T-helper 1 cell (primary cell): Measurements from ENCODE around the gene EXOC1.
"Not testable (repeated sequence)": the region's sequence is repeated elsewhere in the genome, so short reads cannot be mapped to it uniquely, and the experiment has no call there.

Experiments
- DNase-seq, 5 donors: peaks; one replicate each; pipeline ENCODE4 v3.0.0-alpha.2; 2012 to 2020

The EXOC1 gene

DNA sequence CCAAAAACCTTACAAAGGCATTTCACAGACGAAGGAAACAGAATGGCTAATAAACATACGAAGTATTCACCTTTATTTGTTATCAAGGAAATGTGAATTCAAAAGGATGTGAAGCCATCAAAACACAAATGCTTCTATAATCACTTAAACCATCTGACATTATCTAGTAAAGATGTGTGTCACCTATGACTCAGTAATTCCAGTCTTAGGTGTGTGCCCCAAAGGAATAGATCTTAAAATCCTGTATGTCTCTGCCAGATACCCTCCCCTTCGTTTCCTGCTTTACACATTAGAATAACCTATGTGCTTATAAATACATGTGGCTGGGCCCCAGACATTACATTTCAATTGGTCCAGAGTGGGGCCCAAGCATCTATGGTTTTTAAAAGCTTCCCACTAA lies 53.5 kb downstream of the EXOC1 start:
- DNase-seq: peak in 1 of 5 donors; percentile 8

DNA sequence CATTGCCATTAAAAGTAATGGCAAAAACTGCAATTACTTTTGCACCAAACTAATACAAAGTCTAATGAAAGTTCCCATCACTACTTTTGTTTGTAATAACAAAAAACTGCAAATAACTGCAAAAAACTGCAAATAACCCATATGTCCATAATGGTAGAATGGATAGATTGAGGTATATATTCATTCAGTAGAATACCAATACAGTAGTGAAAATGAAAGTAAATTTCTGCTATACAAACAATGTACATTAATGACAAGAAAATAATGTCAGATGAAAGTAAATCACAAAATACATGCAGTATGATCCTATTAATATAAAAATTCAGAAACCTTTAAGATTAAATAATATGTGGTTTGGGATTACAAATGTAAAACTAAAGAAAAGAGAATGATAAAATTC lies 54.0 kb downstream of the EXOC1 start:
- DNase-seq: no peak

DNA sequence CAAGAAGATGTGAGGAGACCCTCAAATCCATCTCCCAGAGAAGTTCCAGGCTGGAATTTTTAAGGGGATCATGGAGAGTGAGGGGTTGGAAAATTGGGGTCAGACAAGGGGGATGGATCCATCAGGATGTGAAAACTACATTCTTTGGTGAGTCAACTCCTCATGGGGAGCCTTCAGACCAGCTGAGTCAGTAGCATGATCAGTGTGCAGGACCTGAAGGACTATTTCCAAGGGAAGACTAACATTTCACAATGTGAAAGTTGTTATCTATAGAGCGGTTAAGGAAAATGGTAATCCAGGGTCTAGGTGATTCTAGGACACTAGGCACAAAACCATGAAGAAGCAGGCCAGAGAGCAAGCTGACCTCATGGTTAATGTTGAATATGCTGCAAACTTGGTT lies 56.7 kb downstream of the EXOC1 start:
- no peak for DNase-seq

DNA sequence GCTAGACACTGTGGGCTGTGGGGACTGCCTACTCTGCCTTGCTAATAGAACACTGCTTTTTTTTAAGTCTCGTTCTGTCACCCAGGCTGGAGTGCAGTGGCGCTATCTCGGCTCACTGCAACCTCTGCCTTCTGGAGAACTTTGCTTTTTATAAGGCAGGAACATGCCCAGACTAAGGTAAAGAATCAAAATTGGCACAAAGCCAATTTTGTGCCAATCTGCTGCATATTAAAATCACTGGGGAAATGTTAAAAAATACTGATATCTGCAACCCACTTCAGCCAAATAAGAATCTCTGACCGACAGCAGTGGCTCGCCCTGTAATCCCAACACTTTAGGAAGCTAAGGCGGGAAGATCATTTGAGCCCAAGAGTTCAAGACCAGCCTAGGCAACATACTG lies 58.8 kb downstream of the EXOC1 start:
- no peak for DNase-seq

DNA sequence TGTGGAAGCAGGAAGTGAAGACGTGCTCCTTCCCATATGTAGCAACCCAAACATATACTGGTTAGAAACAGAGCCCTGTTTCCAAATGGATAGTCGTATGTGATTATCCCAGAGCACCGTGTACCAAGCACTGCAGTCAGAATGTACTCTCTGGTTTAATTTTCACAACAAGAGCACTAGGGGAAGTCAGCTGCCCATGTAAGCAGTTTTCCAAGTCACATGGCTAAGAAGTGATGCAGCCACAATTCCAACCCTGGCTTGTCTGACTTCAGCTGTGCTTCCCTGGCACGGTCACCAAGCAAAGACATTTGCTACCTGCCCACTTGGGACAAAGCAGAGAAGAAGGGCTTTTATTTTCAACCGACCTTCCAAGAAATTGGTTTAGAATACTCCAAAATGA lies 67.1 kb downstream of the EXOC1 start:
- DNase-seq: no peak

DNA sequence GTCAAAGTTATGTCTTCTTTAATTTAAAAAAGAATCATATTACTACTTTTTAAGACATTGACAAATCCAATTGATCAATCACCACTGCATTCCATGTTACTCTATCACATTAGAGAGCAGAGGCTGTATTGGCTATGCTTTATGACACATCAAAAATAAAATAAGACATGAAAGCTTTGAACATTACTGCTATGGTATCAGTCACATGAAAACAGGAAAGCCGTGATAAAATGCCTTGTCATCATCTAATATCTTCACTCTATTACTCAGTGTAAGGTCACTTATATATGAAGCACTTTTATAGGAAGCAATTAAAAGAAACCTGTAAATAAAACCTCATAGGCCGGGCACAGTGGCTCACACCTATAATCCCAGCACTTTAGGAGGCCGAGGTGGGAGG lies 67.6 kb downstream of the EXOC1 start:
- no peak for DNase-seq

DNA sequence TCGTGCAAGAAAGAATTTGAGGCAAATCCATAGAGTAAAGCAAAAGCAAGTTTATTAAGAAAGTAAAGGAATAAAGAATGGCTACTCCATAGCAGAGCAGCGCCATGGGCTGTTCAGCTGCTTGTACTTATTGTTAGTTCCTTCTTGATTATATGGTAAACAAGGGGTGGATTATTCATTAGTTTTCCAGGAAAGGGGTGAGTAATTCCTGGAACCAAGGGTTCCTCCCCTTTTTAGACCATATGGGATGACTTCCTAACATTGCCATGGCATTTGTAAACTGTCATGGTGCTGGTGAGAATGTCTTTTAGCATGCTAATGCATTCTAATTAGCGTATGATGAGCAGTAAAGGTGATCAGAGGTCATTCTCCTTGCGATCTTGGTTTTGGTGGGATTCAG lies 71.8 kb downstream of the EXOC1 start:
- no peak for DNase-seq

DNA sequence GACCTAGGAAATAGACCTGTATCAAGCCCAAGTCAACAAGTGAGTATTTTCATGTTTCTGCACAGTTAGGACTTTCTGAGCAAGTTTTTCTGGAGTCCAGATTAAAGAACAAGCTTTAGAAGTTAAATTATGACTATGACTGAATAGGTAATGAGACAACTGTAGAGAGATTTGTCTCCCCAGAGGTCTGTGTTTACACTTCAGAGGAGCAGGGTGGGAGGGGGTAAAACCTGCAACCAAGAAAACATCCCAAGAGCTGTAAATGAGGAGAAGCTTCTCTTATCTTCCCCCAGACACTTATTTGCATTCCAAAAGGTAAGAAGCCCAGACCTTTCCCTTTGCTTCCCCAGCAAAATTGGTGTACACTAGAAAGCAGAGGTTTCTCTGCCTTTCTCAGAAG lies 73.2 kb downstream of the EXOC1 start:
- no peak for DNase-seq

DNA sequence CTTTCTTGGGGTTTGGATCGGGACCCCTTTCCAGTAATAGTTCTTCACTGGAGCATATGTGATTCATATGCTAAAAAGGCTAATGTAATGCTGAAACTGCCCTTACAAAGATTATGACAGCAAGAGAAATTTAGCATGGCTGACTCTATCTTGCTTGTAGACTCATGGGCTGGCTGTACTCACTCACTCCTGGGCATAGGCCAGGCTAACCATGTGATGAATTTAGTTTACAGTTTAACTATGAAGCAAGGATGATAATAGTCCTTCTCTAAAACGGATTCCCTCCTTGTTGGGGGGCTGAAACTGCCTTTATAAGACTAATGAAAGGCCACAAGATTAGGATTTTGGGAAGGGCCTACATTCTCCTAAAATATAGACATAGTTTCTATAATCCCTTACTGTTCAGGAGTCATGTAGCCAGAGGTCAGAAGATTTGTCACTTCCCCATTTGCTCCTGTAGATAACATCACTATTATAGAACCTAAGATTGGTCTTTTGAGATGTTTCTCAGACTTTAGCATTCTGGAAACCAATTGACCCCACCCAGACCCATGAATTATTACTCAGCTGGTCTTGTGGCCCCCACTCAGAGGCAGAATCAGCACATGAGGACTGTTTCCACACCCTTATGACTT lies 74.5 kb downstream of the EXOC1 start:
- no peak for DNase-seq

DNA sequence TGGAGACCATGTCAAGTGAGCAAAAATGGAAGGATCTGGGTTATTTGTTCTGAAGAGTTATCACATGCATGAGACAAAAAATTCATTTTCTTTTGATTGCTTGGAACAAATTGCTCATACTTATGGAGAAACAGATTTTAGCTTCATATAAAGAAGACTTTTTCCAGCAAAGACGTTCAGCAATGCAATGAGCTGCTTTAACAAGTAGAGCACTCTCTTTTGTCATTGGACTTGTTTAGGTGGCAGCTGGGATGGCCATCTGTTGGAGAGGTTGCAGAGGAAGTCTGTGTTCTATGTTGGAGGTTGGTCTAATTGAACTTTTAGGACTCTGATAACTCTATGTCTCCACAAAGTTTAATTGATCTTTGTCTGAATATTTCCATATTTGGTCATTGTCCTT lies 75.4 kb downstream of the EXOC1 start:
- DNase-seq: no peak

DNA sequence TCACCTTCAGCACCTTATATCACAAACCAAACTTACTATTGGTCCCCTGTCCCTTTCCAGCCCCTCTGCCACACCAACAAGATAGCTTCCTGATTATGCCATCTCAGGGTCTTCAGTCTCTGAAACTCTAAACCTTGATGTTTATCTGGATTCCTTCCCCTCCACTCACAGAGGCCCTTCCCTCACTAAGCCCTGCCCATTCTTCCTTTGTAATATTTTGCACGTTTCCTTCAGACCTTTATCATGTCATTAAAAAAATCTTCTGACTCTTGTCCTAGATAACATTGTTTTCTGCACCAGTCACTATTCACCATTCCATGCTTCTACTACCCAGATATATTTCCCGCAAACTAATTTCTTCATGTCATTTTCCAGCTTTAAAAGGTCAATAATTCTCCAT lies 77.6 kb downstream of the EXOC1 start:
- DNase-seq: no peak

DNA sequence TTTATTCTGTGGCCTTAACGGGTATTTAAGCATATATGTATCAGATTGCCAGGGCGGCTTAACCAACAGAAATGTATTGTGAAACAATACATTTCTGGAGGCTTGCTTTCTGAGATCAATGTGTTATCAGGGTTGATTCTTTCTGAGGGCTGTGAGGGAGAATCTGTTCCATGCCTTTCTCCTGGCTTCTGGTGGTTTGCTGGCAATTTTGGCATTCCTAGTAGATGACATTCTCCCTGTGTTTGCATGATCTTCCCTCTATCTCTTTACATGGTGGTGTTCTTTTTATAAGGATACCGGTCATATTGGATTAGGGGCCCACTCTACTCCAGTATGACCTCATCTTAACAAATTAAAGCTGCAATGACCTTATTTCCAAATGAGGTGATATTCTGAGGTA lies 78.4 kb downstream of the EXOC1 start:
- DNase-seq: no peak

DNA sequence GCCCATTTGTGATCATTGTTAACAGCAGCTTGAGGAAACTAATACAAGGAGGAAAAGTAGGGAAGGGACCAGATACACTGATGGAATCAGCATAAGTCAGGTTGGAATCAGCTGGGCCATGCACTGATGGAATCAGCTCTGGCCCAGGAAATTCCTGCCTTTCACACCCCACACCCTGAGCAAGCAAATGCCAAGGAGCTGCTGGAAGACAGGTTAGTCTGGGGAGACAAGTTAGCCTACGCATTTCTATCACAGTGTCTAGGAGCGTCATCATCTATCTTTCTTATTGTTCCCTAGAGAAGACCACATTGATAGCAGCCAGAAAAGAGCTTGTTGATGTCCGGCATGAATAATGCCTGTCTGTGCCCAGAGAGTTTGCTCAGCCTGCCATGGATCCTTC lies 79.1 kb downstream of the EXOC1 start:
- no peak for DNase-seq

DNA sequence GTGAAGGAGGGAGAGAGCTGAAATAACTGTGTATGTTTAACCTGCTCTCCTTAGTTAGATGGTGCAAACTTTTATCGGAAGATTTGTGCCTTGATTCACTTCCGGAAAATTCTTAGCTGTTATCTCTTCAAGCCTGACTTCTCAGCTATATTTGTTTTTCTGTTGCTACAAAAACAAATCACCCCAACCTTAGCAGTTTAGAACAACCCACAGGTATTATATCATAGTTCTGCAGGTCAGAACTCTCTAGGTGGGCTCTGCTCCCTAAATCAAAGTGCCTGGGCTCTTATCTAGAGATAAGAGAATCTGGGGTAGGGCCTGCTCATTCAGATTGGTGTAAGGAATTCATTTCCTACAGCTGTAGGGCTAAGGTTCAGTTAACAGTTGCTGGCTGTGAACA lies 80.2 kb downstream of the EXOC1 start:
- no peak for DNase-seq

DNA sequence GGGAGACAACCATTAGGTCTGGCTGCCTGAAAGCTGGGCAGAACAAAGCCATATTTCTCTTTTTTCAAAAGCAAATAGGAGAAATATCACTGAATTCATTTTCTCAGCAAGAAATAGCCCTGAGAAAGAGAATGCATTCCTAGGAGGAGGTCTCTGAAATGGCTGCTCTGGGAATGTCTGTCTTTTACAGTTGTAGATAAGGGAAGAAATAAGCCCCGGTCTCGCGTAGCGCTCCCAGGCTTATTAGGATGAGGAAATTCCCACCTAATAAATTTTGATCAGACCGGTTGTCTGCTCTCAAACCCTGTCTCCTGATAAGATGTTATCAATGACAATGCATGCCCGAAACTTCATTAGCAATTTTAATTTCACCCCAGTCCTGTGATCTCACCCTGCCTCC lies 82.5 kb downstream of the EXOC1 start:
- not testable (repeated sequence) for DNase-seq

DNA sequence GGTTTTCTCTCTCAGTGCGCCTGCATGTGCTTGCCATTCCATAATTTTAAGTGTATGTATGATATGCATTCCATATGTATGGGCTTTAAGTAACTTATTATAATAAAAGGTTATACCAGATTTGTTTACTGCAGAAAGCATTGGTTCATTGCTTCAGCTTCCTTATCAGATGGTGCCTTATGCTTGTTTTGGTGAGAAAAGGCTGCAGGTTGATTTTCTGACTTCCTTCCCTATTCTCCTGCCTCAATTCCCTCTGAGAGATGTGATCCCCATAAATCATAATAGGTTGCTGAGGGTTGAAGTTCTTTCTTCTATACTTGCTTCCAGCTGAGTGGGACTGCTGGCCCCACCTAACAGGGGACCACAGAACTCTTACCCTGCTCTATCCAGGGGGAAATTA lies 85.0 kb downstream of the EXOC1 start:
- no peak for DNase-seq

DNA sequence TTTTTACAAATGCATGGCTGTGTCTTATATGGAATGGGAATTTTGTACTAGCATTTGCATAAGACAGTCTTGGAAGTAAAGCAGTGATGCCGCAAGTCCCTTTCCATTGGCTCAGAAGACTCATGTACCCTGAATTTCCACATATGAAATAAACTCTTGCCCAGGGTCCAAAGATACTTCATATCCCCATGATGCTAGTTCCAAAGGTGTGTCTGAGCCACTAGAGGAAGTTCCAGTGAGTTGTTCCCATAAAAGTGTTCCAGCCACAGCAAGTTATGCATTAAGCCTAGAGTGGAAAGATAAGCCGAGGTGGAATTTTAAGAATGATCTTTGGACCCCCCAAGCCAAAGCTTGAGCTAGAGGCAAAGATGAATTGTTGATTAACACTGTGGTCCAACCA lies 86.0 kb downstream of the EXOC1 start:
- DNase-seq: no peak

DNA sequence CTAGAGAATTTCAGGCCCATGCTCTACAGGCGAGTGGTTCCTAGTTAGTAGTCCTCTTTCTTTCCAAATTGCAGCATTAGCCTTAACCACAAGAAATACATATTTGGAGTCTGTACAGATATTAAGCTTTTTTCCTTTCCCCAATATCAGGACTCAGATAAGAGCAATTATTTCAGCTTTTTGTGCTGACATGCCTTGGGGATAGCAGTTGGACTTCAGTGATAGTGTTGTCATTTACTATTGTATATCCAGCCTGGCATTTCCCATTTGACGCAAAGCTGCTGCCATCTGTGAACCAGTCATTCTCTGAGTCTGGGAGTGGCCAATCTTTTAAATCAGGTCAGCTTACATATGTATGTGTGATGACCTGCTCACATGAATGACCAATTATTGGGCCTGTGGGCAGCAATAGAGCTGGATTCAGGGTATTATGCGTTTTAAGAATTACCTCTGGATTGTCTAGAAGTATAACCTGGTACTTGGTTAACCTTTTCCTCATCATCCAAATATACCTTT lies 88.5 kb downstream of the EXOC1 start:
- DNase-seq: no peak

DNA sequence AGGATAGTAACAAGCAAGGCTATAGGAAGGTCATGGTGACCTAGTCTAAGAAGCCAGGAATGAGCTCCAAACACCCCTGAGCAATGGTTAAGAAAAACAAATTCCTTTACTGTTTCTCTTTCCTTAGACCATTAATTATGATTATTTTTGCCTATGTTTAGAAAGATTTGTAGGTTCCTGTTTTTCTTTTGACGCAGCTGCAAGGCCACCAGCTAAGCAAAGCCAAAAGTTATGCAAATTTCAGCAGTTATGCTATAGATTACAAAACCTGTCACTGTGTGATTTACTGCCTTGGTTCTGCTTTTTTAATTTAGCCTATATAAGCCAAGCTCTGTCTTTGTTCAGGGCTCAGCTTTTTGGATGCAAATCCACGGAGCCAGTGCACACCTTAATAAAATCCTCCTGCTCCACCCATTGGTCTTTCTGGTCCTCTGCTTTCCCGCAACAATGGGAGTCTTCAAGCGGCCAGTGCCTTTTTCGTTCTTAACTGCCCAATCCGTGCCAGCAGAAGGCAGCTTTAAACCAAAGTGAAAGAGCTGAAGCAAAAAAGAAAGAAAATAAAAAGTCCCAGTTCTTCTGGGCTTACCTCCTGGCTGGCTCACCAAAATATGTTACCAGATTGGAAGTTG lies 93.9 kb downstream of the EXOC1 start:
- DNase-seq: no peak

DNA sequence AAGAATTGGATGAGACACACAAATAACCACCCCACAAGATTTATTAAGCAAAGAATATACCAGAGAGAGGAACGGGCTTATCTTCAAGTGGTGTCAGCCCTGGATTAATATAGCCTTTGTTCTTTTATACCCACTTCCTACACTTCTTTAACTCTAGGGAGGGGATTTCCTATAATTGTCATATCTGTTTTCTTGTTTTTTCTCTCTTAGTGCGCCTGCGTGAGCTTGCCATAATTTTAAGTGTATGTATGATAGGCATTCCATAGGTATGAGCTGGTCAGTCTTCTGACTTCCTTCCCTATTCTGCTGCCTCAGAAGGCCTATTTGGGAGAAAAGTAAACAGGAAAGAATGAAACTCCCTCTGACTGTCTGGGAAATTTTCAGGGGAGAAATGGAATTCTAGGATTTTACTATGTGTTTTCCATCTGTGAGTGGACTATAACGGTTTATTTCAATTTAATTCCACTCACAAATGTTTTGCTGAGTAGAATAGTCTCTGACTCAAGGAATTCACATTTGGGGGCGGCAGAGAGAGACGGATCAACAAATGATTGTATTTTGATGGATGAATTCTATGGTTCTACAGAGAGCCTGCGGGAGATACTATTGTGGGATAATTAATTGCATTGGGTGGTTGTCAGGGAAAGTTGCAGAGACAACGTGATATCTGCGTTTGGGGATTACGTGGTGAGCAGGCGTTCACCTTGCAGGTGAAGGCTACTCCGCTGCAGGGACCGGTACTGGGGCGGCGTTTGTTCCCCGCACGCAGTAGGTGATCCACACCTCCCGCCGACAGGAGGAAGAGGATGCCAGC lies 94.7 kb downstream of the EXOC1 start:
- peak; percentile 10 to 71 (median 35) for DNase-seq

DNA sequence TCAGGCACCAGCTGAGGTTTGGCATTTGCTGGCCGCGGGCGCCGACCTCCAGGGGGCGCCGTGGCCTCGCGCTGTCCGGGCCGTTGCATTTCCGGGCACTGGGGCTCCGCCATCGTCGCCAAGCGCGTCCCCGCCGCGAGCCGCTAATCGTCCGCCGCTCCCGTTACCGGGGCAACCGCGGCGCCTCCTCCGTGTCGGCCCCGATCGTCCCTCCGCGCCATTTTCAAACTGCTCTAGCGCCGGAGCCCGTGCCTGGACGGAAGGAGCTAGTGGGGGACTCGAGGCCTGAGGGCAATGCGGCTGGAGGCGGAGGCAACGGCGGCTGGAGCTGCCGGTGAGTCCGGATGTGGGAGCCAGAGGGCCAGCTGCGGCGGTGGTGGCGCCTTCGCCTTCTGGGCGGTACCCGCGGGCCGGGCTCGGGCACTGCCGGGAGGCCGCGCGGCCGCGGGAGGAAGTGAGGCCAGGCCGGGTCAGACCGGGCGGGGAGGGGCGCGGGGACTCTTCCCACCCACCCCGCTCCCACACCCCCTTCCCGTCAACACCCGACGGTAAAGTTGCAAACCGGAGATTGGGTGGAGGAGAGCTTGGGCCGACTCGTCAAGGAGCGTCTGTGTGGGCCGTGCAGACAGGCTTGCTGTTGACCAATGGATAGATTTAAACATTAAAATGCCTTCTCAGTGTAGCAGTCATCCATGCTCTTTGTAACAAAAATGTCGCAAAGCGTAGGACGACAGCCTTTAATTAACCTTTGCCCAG lies 95.5 kb downstream of the EXOC1 start, which contains the start of gene CEP135:
Gene CEP135, plus strand, starts transcription at position 220 of the 756 bp plus-strand sequence. CDS start 3,186 bp downstream, outside the sequence.
- peak; percentile 86 to 96 (median 88) for DNase-seq

DNA sequence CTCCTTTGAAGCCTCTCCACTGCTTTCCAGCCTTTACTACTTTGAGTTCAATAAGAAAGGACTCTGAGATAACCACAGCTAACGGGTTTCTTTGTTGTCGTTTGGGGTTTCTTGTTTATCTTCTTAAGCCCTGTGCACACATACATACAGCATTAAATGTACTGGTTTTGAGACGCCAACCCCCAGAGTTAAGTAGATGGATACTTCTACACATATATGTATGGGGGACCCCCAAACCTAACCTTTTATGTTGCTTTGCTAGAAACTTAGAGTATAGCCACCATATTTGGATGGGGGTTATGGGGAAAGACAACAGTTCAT lies 96.0 kb downstream of the EXOC1 start:
- DNase-seq: peak in 1 of 5 donors; percentile 13
